Gastroesophageal sphincter (tissue), 4 donors: ENCODE measurements around the gene LRRC42. TPM values are rescaled to one million over a fixed set of nuclear protein-coding genes. Genes with fewer than 3 reads are reported as not detected.
"Not testable (repeated sequence)": the region's sequence is repeated elsewhere in the genome, so short reads cannot be mapped to it uniquely, and the experiment has no call there.

Experiments
- ATAC-seq: fragments of 150-250 bp; one replicate; pipeline ENCODE4 v1.9.1; 2016; ENCODE audit warnings: mild to moderate bottlenecking, moderate library complexity
- H3K27ac ChIP-seq, 4 donors: fragments of 200-600 bp; sonication (generic) in 3 of 4; 1 replicate in 3 of 4; 2 replicates in 1 of 4; pipeline ENCODE4 v1.5.1; 2016 to 2019
- H3K27me3 ChIP-seq: fragments of 200-600 bp; sonication (generic); one replicate; pipeline ENCODE4 v1.5.1; 2019
- H3K36me3 ChIP-seq, 2 donors: fragments of 200-600 bp; sonication (generic); one replicate each; pipeline ENCODE4 v1.5.1; 2019; ENCODE audit warnings: control low read depth in 1 of 2
- H3K4me1 ChIP-seq, 3 donors: fragments of 200-600 bp; sonication (generic); 1 replicate in 2 of 3; 2 replicates in 1 of 3; pipeline ENCODE4 v1.5.1; 2016 to 2019; ENCODE audit warnings: control low read depth in 2 of 3
- H3K4me3 ChIP-seq, 2 donors: fragments of 200-600 bp; sonication (generic); one replicate each; pipeline ENCODE4 v1.5.1; 2019; ENCODE audit warnings: mild to moderate bottlenecking in 1 of 2, moderate library complexity in 1 of 2
- H3K9me3 ChIP-seq, 3 donors: fragments of 200-600 bp; sonication (generic); one replicate each; pipeline ENCODE4 v1.5.1; 2017 to 2019; ENCODE audit warnings: control low read depth in 2 of 3
- EP300 ChIP-seq: sonication (generic); formaldehyde crosslinking; IDR thresholded peaks from one replicate; pipeline ENCODE4 v1.6.1; 2017; ENCODE audit warnings: antibody characterized with exemption, mild to moderate bottlenecking
- POLR2A ChIP-seq, 2 donors: fragments of 450-650 bp; IDR thresholded peaks; one replicate each; pipeline ENCODE4 v1.6.1; 2017; ENCODE audit warnings: antibody characterized with exemption in 2 of 2, mild to moderate bottlenecking in 2 of 2, moderate library complexity in 1 of 2
- POLR2AphosphoS5 ChIP-seq: sonication (generic); formaldehyde crosslinking; IDR thresholded peaks from one replicate; pipeline ENCODE4 v1.6.1; 2017; ENCODE audit warnings: antibody characterized with exemption
- WGBS, 2 donors: methylation state at CpG; one replicate each; pipeline ENCODE4 v1.1.5; 2018; ENCODE audit warnings: low coverage in 1 of 2; 5-methylcytosine and 5-hydroxymethylcytosine counted together
- total RNA-seq, 4 donors: library from RNA; depleted of rRNA; stranded (reverse); fragments of >200 nt; gene quantifications; one replicate each; pipeline ENCODE4 v1.1.0, GENCODE V29; 2016
- TF ChIP-seq, protein P1 (sequence below), 4 experiments: fragments of 200-600 bp in 2 of 4; fragments of 450-650 bp in 2 of 4; sonication (generic) in 1 of 4; IDR thresholded peaks; one replicate each; pipeline ENCODE4 v1.5.1; 2017 to 2019; ENCODE audit warnings: antibody characterized with exemption in 4 of 4, mild to moderate bottlenecking in 2 of 4, moderate library complexity in 2 of 4

Gene LRRC42
- total RNA-seq, 4 donors from 2014 or later, result 19.6 to 31.4 (median 23.9) TPM

DNA sequence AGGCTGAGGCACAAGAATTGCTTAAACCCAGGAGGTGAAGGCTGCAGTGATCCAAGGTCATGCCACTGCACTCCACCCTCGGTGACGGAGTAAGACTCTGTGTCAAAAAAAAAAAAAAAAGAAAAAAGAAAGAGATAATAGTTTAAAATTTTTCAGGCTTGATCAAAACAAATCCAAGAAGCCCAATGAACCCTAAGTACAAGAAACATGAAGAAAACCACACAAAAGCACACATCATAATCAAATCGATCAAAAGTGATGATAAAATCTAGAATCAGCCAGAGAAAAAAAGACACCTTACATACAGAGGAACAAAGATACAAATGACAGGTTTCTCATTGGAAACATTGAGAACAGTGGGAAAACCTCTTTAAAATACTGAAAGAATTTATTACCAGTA lies 40.3 kb downstream of the LRRC42 start:
- no peaks in the 10 kb centered on the region for H3K27me3 ChIP-seq
- TF ChIP-seq POLR2A (IDR thresholded peaks at IDR 0.05), result no peak
- no peak for TF ChIP-seq EP300
- no peak for TF ChIP-seq POLR2AphosphoS5
- TF ChIP-seq, protein P1, sequence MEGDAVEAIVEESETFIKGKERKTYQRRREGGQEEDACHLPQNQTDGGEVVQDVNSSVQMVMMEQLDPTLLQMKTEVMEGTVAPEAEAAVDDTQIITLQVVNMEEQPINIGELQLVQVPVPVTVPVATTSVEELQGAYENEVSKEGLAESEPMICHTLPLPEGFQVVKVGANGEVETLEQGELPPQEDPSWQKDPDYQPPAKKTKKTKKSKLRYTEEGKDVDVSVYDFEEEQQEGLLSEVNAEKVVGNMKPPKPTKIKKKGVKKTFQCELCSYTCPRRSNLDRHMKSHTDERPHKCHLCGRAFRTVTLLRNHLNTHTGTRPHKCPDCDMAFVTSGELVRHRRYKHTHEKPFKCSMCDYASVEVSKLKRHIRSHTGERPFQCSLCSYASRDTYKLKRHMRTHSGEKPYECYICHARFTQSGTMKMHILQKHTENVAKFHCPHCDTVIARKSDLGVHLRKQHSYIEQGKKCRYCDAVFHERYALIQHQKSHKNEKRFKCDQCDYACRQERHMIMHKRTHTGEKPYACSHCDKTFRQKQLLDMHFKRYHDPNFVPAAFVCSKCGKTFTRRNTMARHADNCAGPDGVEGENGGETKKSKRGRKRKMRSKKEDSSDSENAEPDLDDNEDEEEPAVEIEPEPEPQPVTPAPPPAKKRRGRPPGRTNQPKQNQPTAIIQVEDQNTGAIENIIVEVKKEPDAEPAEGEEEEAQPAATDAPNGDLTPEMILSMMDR (IDR thresholded peaks at IDR 0.05), result no peak

DNA sequence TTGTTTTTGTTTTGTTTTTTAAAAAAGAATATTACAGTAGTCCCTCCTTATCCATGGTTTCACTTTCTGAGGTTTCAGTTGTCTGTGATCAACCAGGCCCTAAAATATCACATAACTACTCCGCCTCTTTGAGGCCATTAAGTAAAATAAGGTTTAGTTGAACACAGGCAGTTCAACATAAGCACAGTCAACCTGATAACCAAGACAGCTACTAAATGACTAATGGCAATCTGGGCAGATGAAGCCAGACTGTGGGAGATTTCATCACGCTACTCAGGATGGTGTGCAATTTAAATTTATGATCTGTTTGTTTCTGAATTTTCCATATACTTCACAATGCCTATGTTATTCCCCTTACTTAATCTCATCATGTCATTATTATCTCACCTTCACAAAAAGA lies 41.7 kb downstream of the LRRC42 start:
- 70 to 75% methylated on average over 2 of the region's 2 CpGs for WGBS, 2 donors
- no peaks in the 10 kb centered on the region for H3K27me3 ChIP-seq
- no peak overlapping the region for H3K4me3 ChIP-seq

More for the DNA sequence above, 40.3 kb downstream of the LRRC42 start:
- ATAC-seq, result no peak
- H3K27ac ChIP-seq, result no peak overlapping the region
- H3K9me3 ChIP-seq, result no peaks in the 10 kb centered on the region
- H3K4me1 ChIP-seq, result peaks cover 0 to 19% (median 8%) of the 10 kb centered on the region in 3 donors
- WGBS, 2 donors, result 85 to 100% methylated on average over 1 to 2 of the region's 3 CpGs
- H3K4me3 ChIP-seq, result no peak overlapping the region
- no peaks in the 10 kb centered on the region for H3K36me3 ChIP-seq

DNA sequence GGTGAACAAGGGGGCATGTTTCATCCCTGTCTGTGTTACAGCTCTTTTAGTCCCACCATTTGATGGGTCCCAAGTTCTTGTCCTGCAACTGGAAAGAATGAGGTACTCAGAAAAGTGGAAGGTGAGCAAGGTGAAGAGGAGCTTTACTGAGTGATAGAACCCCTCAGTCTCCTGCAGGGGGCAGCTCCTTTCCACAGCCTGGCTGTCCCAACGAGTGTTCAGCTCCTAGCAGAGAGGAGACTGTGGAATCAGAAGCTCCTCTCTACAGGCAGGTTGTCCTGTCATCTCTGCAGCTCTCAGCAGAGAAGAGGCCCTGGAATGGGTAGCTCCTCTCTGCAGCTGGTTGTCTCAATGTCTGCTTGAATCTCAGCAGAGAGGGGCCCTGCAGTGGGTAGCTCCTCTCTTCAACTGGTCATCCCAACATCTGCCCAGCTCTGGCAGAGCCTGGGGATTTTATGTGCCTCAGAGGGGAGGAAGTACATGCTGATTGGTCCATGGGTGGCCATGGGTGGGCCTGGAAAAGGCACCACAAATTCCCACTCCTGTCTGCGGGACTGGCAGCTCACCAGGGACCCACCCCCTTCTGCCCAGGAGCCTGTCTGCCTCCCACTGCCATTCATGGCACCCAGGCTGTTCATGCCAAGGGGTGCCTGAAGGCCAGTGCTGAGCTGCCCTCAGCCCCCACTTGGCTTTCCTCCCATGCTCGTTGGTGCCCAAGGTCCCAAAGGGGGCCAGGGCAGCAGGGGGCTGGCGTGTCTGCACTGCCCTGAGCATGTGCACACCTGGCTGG lies 46.1 kb downstream of the LRRC42 start:
- no peak for ATAC-seq
- 40 to 100% methylated on average over 1 of the region's 4 CpGs for WGBS, 2 donors
- H3K36me3 ChIP-seq, result no peaks in the 10 kb centered on the region

More for the DNA sequence above, 41.7 kb downstream of the LRRC42 start:
- no peak for ATAC-seq
- Histone ChIP-seq H3K4me1 (peaks cover 0 to 5% (median under 1%) of the 10 kb centered on the region in 3 donors), H3K36me3 (no peaks in the 10 kb centered on the region), H3K9me3 (no peaks in the 10 kb centered on the region), H3K27ac (no peak overlapping the region)
- TF ChIP-seq EP300 (no peak), POLR2A (IDR thresholded peaks at IDR 0.05) (no peak), POLR2AphosphoS5 (no peak)
- TF ChIP-seq, protein P1 (IDR thresholded peaks at IDR 0.05), result no peak

DNA sequence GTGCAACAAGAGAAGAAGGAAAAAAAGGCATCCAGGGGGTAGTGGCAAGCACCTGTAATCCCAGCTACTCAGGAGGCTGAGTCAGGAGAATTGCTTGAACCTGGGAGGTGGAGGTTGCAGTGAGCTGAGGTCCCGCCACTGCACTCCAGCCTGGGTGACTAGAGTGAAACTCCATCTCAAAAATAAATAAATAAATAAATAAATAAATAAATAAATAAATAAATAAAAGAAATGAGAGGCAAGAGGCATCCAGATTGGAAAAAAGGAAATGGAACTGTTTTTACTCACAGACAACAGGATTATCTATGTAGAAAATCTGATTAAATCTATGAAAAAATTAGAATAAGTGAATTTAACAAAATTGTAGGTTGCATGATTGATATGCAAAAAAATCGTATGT lies 48.4 kb downstream of the LRRC42 start:
- H3K27ac ChIP-seq, H3K4me1 ChIP-seq, H3K4me3 ChIP-seq, H3K27me3 ChIP-seq, H3K9me3 ChIP-seq, H3K36me3 ChIP-seq, ATAC-seq: not testable (repeated sequence)
- WGBS, 2 donors, result 77 to 88% methylated on average over 1 to 2 of the region's 2 CpGs

More for the DNA sequence above, 46.1 kb downstream of the LRRC42 start:
- no peak overlapping the region for H3K27ac ChIP-seq
- no peak overlapping the region for H3K4me3 ChIP-seq
- H3K9me3 ChIP-seq, result no peaks in the 10 kb centered on the region
- no peaks in the 10 kb centered on the region for H3K27me3 ChIP-seq
- no peaks in the 10 kb centered on the region for H3K4me1 ChIP-seq
- TF ChIP-seq POLR2AphosphoS5 (no peak), EP300 (no peak), POLR2A (IDR thresholded peaks at IDR 0.05) (no peak)
- TF ChIP-seq, protein P1 (IDR thresholded peaks at IDR 0.05), result no peak

DNA sequence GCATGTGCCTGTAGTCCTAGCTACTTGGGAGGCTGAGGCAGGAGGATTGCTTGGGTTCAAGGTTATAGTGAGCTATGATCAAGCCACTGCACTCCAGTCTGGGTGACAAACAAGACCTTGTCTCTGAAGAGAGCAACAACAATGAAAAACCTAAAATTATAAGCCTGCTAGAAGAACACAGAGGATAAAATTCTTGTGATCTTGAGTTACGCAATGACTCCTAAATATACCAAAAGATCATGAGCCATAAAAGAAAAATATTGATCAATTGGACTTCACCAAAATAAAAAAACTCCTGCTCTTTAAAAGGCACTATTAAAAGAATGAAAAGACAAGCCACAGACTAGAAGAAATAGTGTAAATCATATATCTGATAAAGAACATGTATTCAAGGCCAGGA lies 49.5 kb downstream of the LRRC42 start:
- WGBS, 2 donors, result 83 to 100% methylated on average over 1 of the region's 1 CpG

More for the DNA sequence above, 49.5 kb downstream of the LRRC42 start:
- Histone ChIP-seq H3K9me3 (no peaks in the 10 kb centered on the region), H3K36me3 (no peaks in the 10 kb centered on the region), H3K27me3 (no peaks in the 10 kb centered on the region), H3K4me1 (no peaks in the 10 kb centered on the region), H3K27ac (no peak overlapping the region), H3K4me3 (no peak overlapping the region)
- TF ChIP-seq EP300 (no peak), POLR2A (IDR thresholded peaks at IDR 0.05) (no peak), POLR2AphosphoS5 (no peak)
- TF ChIP-seq, protein P1 (IDR thresholded peaks at IDR 0.05), result no peak
- ATAC-seq, result no peak
